Spleen (tissue), 11 donors: ENCODE measurements around the gene PSMD14. TPM values are rescaled to one million over a fixed set of nuclear protein-coding genes. Genes with fewer than 3 reads are reported as not detected.
"Not testable (repeated sequence)": the region's sequence is repeated elsewhere in the genome, so short reads cannot be mapped to it uniquely, and the experiment has no call there.

Source experiments
- DNase-seq: peaks from one replicate; pipeline ENCODE4 v3.0.0-alpha.2; 2020
- H3K27ac ChIP-seq, 8 donors: fragments of 200-600 bp; sonication (generic) in 7 of 8; 1 replicate in 4 of 8; 2 replicates in 4 of 8; pipeline versions ENCODE4 v1.5.0 to v1.8.0; 2016 to 2021; ENCODE audit warnings: inconsistent platforms in 4 of 8, mild to moderate bottlenecking in 4 of 8, moderate library complexity in 1 of 8
- H3K27me3 ChIP-seq, 7 donors: fragments of 200-600 bp; sonication (generic) in 6 of 7; replicated peaks in 1 of 7; 1 replicate in 4 of 7; 2 replicates in 3 of 7; pipeline versions ENCODE4 v1.5.0 to v1.8.0; 2016 to 2021; ENCODE audit warnings: inconsistent platforms in 3 of 7, mild to moderate bottlenecking in 1 of 7
- H3K36me3 ChIP-seq, 6 donors: fragments of 200-600 bp; sonication (generic) in 5 of 6; 1 replicate in 4 of 6; 2 replicates in 2 of 6; pipeline versions ENCODE4 v1.5.0 to v1.8.0; 2016 to 2021; ENCODE audit warnings: inconsistent platforms in 2 of 6
- H3K4me1 ChIP-seq, 6 donors: fragments of 200-600 bp; sonication (generic) in 5 of 6; 1 replicate in 3 of 6; 2 replicates in 3 of 6; pipeline versions ENCODE4 v1.5.0 to v1.8.0; 2016 to 2021; ENCODE audit warnings: inconsistent platforms in 3 of 6
- H3K4me3 ChIP-seq, 8 donors: fragments of 200-600 bp; sonication (generic) in 7 of 8; 1 replicate in 4 of 8; 2 replicates in 4 of 8; pipeline versions ENCODE4 v1.5.0 to v1.8.0; 2016 to 2021; ENCODE audit warnings: inconsistent platforms in 4 of 8, mild to moderate bottlenecking in 4 of 8, moderate library complexity in 2 of 8
- H3K9me3 ChIP-seq, 8 donors: fragments of 200-600 bp; sonication (generic) in 7 of 8; 1 replicate in 4 of 8; 2 replicates in 4 of 8; pipeline versions ENCODE4 v1.5.0 to v1.8.0; 2016 to 2021; ENCODE audit warnings: inconsistent platforms in 4 of 8
- POLR2AphosphoS5 ChIP-seq, 3 donors: sonication (generic); formaldehyde crosslinking; IDR thresholded peaks; one replicate each; pipeline ENCODE4 v1.5.1; 2017; ENCODE audit warnings: antibody characterized with exemption in 3 of 3
- WGBS, 5 donors: extraction: QIAGEN DNeasy Blood & Tissue Kit in 3 of 5; methylation state at CpG; one replicate each; pipeline versions ENCODE4 v1.1.5 to v1.1.7; 2013 to 2018; 5-methylcytosine and 5-hydroxymethylcytosine counted together
- intact Hi-C: fragments of 100-400 bp; cut with DNase I; formaldehyde crosslinking; loops from one replicate; pipeline ENCODE4 v1.15.0; 2023; ENCODE audit warnings: low total_unique reads
- polyA plus RNA-seq, 3 donors: library from polyadenylated mRNA; stranded (reverse); fragments of 200-250 nt; gene quantifications; one replicate each; pipeline ENCODE4 v1.2.1, GENCODE V29; 2013
- total RNA-seq, 7 donors: library from RNA; depleted of rRNA in 3 of 7; stranded (reverse); fragments of >200 nt in 3 of 7; fragmentation: NEBNext Ultra II Directional in 4 of 7; extraction: Animal tissue kit (Norgen Biotek cat#: 25700) in 4 of 7; gene quantifications; one replicate each; pipeline versions ENCODE4 v1.1.0 to v1.2.1, GENCODE V29; 2016 to 2021
- TF ChIP-seq, protein P1 (sequence below), 11 experiments: fragments of 200-600 bp in 7 of 11; fragments of 450-650 bp in 4 of 11; sonication (generic) in 4 of 11; IDR thresholded peaks in 8 of 11; conservative IDR thresholded peaks in 3 of 11; 1 replicate in 7 of 11; 2 replicates in 4 of 11; pipeline versions ENCODE4 v1.4.0 to v1.8.0; 2016 to 2021; ENCODE audit warnings: antibody characterized with exemption in 11 of 11, inconsistent platforms in 4 of 11, mild to moderate bottlenecking in 1 of 11
- donor health status: healthy with polysubstance abuse.
- donor health status: DM: no; HTN: no; CAD: no; lungs with moderate emphysema.
- donor health status: DM: no; HTN: no; CAD: no.
- donor health status: Bipolar disorder and iron deficiency.
- donor health status: healthy.
- donor health status: DM: no; HTN: no; CAD: no.
- donor health status: DM: yes; HTN: yes; CAD: no.

The PSMD14 gene
- total and polyA plus RNA-seq, 10 donors = 23.5 to 47.7 (median 29.3) TPM

GRCh38 chr2:161273038-161273760 is 35.0 kb upstream of the PSMD14 start:
- intact Hi-C loops = loop anchor here (5.0 kb wide), 1 partner anchor 46 kb away; no protein-coding TSS in a partner anchor
- H3K9me3 ChIP-seq = no peaks in the 10 kb centered on the region
- H3K27ac ChIP-seq = no peak overlapping the region
- 46 to 54% (median 49%) methylated on average over 5 of the region's 5 CpGs for WGBS, 5 donors
- H3K4me3 ChIP-seq = no peak overlapping the region
- no peak for TF ChIP-seq POLR2AphosphoS5 (IDR thresholded peaks at IDR 0.05)
- TF ChIP-seq, protein P1, sequence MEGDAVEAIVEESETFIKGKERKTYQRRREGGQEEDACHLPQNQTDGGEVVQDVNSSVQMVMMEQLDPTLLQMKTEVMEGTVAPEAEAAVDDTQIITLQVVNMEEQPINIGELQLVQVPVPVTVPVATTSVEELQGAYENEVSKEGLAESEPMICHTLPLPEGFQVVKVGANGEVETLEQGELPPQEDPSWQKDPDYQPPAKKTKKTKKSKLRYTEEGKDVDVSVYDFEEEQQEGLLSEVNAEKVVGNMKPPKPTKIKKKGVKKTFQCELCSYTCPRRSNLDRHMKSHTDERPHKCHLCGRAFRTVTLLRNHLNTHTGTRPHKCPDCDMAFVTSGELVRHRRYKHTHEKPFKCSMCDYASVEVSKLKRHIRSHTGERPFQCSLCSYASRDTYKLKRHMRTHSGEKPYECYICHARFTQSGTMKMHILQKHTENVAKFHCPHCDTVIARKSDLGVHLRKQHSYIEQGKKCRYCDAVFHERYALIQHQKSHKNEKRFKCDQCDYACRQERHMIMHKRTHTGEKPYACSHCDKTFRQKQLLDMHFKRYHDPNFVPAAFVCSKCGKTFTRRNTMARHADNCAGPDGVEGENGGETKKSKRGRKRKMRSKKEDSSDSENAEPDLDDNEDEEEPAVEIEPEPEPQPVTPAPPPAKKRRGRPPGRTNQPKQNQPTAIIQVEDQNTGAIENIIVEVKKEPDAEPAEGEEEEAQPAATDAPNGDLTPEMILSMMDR (IDR thresholded peaks at IDR 0.05 in 8 of 11, conservative IDR thresholded peaks at IDR 0.05 in 3 of 11) = peak in 10 of 11 experiments; percentile 32 to 81 (median 74)
- no peaks in the 10 kb centered on the region for H3K27me3 ChIP-seq
- no peak for DNase-seq
- H3K36me3 ChIP-seq = no peaks in the 10 kb centered on the region
- no peaks in the 10 kb centered on the region for H3K4me1 ChIP-seq

DNA sequence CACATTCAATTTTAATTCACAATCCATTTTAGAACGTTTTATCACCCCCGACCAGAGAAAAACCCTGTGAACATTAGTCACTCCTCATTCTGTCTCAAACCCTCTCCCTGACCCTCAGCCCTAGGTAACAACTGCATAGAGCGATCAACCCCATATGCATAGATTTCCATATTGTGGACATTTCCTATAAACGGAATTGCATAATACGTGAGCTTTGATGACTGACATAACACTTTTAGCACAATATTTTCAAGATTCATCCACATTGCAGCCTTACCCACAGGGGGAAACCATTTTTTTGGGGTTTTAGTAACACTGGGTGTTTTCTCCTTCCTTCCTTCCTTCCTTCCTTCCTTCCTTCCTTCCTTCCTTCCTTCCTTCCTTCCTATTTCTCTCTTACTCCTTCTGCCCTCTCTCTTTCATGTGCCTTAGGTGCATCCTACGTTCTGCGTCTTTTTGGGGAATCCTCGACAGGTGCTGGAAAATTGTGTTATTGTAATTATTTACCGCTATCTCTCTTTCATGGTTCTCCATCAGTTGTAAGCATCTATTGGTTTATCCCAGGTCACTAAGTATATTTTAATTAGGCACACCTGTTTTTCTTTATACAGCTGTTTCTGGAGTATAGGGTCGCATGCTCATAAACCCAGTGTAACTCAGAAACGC is 29.5 kb upstream of the PSMD14 start:
- H3K36me3 ChIP-seq, H3K9me3 ChIP-seq, H3K4me3 ChIP-seq, intact Hi-C loops, DNase-seq, H3K27ac ChIP-seq, H3K27me3 ChIP-seq, H3K4me1 ChIP-seq: not testable (repeated sequence)
- WGBS, 5 donors = 63 to 72% (median 67%) methylated on average over 11 of the region's 11 CpGs

GRCh38 chr2:161279230-161279815 is 28.9 kb upstream of the PSMD14 start:
- H3K36me3 ChIP-seq, intact Hi-C loops, H3K4me1 ChIP-seq, H3K9me3 ChIP-seq, H3K27ac ChIP-seq, H3K4me3 ChIP-seq, DNase-seq: not testable (repeated sequence)
- peaks cover 0 to 11% (median 0%) of the 10 kb centered on the region in 7 donors for H3K27me3 ChIP-seq
- 75 to 82% (median 80%) methylated on average over 5 of the region's 5 CpGs for WGBS, 5 donors

- H3K9me3 ChIP-seq, H3K27ac ChIP-seq, intact Hi-C loops, H3K4me1 ChIP-seq, H3K4me3 ChIP-seq, H3K36me3 ChIP-seq: not testable (repeated sequence)
- peaks cover 0 to 16% (median 0%) of the 10 kb centered on the region in 7 donors for H3K27me3 ChIP-seq
- WGBS, 5 donors = 73 to 81% (median 75%) methylated on average over 18 of the region's 18 CpGs
- DNase-seq = peak; percentile 93
Observed at GRCh38 chr2:161280906-161281323, 27.3 kb upstream of the PSMD14 start.

- H3K9me3 ChIP-seq, intact Hi-C loops, H3K27ac ChIP-seq, H3K4me1 ChIP-seq, DNase-seq, H3K36me3 ChIP-seq, H3K4me3 ChIP-seq: not testable (repeated sequence)
- 74 to 90% (median 80%) methylated on average over 11 of the region's 11 CpGs for WGBS, 5 donors
- peaks cover 0 to 24% (median 3%) of the 10 kb centered on the region in 7 donors for H3K27me3 ChIP-seq
Observed at GRCh38 chr2:161281615-161282310, 26.5 kb upstream of the PSMD14 start.

- H3K4me1 ChIP-seq, H3K27ac ChIP-seq, H3K9me3 ChIP-seq, H3K4me3 ChIP-seq, H3K36me3 ChIP-seq, intact Hi-C loops, DNase-seq: not testable (repeated sequence)
- peaks cover 0 to 24% (median 3%) of the 10 kb centered on the region in 7 donors for H3K27me3 ChIP-seq
- WGBS, 5 donors = 90 to 94% (median 91%) methylated on average over 9 of the region's 9 CpGs
Observed at GRCh38 chr2:161282311-161282644, 25.9 kb upstream of the PSMD14 start.
